Mucosa of descending colon (tissue), 3 donors: Measurements from ENCODE around the gene MAP7D2. TPM values are rescaled to one million over a fixed set of nuclear protein-coding genes. Genes with fewer than 3 reads are reported as not detected.

Experiments used
- ATAC-seq: fragments of 200-7000 bp; cut with Tn5 transposase; one replicate; pipeline ENCODE4 v1.9.1; 2020; ENCODE audit warnings: mild to moderate bottlenecking, moderate library complexity
- DNase-seq, 3 donors: peaks; one replicate each; pipeline ENCODE4 v3.0.0-alpha.2; 2020
- H3K36me3 ChIP-seq: fragments of 200-600 bp; one replicate; pipeline ENCODE4 v1.8.0; 2021; ENCODE audit warnings: low read depth, mild to moderate bottlenecking
- H3K4me1 ChIP-seq: fragments of 200-600 bp; one replicate; pipeline ENCODE4 v1.8.0; 2021; ENCODE audit warnings: low read depth, mild to moderate bottlenecking
- H3K4me3 ChIP-seq: fragments of 200-600 bp; one replicate; pipeline ENCODE4 v1.8.0; 2021; ENCODE audit warnings: mild to moderate bottlenecking
- H3K9me3 ChIP-seq: fragments of 200-600 bp; one replicate; pipeline ENCODE4 v1.8.0; 2021; ENCODE audit warnings: mild to moderate bottlenecking
- CTCF ChIP-seq: fragments of 200-600 bp; IDR thresholded peaks from one replicate; pipeline ENCODE4 v1.8.0; 2022; ENCODE audit warnings: antibody characterized with exemption, mild to moderate bottlenecking
- intact Hi-C, 2 donors: fragments of 100-400 bp; cut with DNase I in 1 of 2; cut with micrococcal nuclease in 1 of 2; formaldehyde crosslinking; loops; one replicate each; pipeline versions ENCODE4 v1.11.0 to v1.11.1; 2022; cut with DNase I, micrococcal nuclease
- microRNA-seq: library from miRNA; unstranded; fragments of <30 nt; microRNA quantifications from one replicate; pipeline ENCODE4, GENCODE V29; 2019
- total RNA-seq, 3 donors: library from RNA; stranded (reverse); fragmentation: NEBNext Ultra II Directional in 2 of 3; extraction: Animal tissue kit (Norgen Biotek cat#: 25700) in 2 of 3; gene quantifications; one replicate each; pipeline versions ENCODE4 v1.2.1 to v1.2.4, GENCODE V29; 2021 to 2023
- donor health status: DM: no; HTN: no; CAD: no; lungs with moderate emphysema.
- donor health status: DM: no; HTN: no; CAD: no.
- donor health status: DM: no; HTN: yes; CAD: no.

Gene MAP7D2
- total RNA-seq, 3 donors from 2014 or later, result 1.2 to 1.7 (median 1.5) TPM

- DNase-seq (no peak), ATAC-seq (no peak)
- intact Hi-C loops, result no loop called here
- TF ChIP-seq CTCF, result no peak
- Histone ChIP-seq H3K4me1 (no peaks in the 10 kb centered on the region), H3K36me3 (no peaks in the 10 kb centered on the region), H3K9me3 (no peaks in the 10 kb centered on the region), H3K4me3 (no peak overlapping the region)
These were observed 152.5 kb downstream of the MAP7D2 start for GRCh38 chrX:19964017-19964710.

DNA sequence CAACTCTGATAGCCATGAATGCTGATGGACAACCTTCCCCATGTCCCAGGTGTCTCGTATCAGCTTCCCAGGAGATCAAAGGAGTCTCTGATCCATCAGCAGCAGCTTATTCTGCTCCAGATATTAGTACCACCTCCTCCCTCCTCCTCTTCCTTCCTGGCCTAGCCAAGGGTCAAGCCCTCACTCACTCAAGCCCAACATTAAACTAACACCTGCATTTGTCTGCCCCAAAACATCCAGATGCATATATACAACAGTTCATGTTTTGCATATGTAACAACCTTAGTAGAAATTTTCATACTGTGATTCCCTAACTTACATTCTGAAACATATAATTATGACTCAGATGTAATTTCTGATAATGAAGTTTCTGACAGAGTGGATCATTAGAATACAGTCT lies 155.8 kb downstream of the MAP7D2 start:
- no peak for TF ChIP-seq CTCF
- Histone ChIP-seq H3K36me3 (no peaks in the 10 kb centered on the region), H3K4me3 (no peak overlapping the region), H3K9me3 (no peaks in the 10 kb centered on the region), H3K4me1 (peaks cover 4% of the 10 kb centered on the region)
- ATAC-seq (no peak), DNase-seq (no peak)
- intact Hi-C loops, result no loop called here

DNA sequence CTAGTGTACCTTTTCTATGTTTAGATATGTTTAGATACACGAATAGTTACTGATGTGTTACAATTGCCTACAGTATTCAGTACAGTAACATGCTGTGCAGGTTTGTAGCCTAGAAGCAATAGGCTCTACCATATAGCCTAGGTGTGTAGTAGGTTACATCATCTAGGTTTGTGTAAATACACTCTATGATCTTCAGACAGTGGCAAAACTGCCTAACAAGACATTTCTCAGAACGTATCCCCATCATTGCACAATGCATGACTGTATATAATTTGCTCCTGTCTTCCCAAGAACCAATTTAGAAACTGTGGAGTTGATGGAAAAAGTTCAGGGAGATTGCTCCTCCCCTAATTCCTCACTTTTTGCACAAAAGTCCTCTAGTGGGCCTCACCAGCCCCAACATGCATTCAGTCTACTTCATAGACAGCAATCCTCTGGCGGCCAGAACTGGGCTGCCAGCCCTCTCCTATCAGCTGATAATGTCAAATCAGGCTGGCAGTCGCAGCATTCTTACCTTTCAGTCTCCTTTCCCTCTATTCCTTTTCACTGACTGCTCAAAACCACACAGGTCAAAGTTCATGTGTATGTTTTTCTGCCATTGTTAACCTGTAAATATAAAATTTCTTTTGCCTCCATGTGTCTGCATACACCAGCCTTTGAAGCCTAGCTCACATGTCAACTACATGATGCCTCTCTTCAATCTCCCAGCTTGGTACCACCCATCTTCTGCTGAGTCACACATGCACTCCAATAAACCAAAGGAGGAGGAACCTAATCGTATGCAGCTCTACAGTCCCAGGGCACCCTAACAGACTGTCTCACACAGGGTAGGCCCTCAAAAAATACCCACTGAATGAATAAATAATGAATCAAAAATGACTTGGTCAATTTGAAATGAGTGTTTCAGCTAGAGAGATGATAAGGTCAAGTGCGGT lies 157.9 kb downstream of the MAP7D2 start:
- no peak for TF ChIP-seq CTCF
- H3K36me3 ChIP-seq, result no peaks in the 10 kb centered on the region
- ATAC-seq (peak; percentile 80), DNase-seq (no peak)
- H3K4me3 ChIP-seq, result no peak overlapping the region
- intact Hi-C loops, result no loop called here
- no peaks in the 10 kb centered on the region for H3K9me3 ChIP-seq
- peaks cover 4% of the 10 kb centered on the region for H3K4me1 ChIP-seq

DNA sequence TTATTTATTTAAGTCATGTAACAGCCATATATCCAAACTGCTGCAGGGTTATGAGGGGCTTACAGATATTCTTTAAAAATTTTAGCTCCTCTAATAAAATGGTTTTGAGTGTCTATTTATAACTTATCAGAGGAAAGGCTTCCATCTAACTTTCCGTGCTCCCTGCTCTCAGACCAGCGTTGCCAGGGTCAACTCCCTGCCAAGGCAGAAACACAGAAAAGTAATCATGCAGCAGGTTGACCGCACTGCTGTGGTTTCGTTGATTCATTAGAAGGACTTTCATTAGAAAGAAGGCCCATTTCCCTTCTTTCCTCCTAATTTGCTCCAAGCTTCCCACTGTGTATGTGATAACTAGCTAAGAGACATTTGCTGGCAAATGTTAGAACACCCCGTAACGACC lies 159.8 kb downstream of the MAP7D2 start:
- ATAC-seq (no peak), DNase-seq (no peak)
- Histone ChIP-seq H3K4me1 (peaks cover 4% of the 10 kb centered on the region), H3K36me3 (no peaks in the 10 kb centered on the region), H3K4me3 (no peak overlapping the region), H3K9me3 (no peaks in the 10 kb centered on the region)
- intact Hi-C loops, result no loop called here
- no peak for TF ChIP-seq CTCF

Small RNA genes within 50 kb of the gene (microRNA-seq; reads per million reads assigned to microRNA genes)
- gene MIR23C, result 34.0 reads per million, percentile 50 among the genes with 10 or more reads in this experiment

Other genes starting within 250 kb of the MAP7D2 start
- 10 to 100 TPM; 31.5 to 97.2 (median 47.3) TPM for gene SH3KBP1, start 229.3 kb downstream of the MAP7D2 start, total RNA-seq
- 10 to 100 TPM; 18.1 to 28.5 (median 20.0) TPM for gene BCLAF3, start 125.8 kb downstream of the MAP7D2 start, total RNA-seq
- gene EIF1AX, start 24.9 kb upstream of the MAP7D2 start, total RNA-seq, result 10 to 100 TPM; 42.2 to 78.0 (median 69.0) TPM
- gene RPS6KA3, start 150.0 kb upstream of the MAP7D2 start, total RNA-seq, result 10 to 100 TPM; 73.6 to 80.1 (median 73.9) TPM